ENCODE results near the gene FIZ1. TPM values are rescaled to one million over a fixed set of nuclear protein-coding genes. Genes with fewer than 3 reads are reported as not detected.
A peak's percentile ranks its signal among the peaks of the same experiment; 100 is the strongest.

The FIZ1 gene
- total RNA-seq, 2 donors from 2014 or later: 14.8 to 16.4 TPM

GRCh38 chr19:55625004-55625326, 25.6 kb upstream of the FIZ1 start:
- Histone ChIP-seq H3K4me1 (replicated peaks) (no peaks in the 10 kb centered on the region), H3K36me3 (no peaks in the 10 kb centered on the region), H3K9me3 (no peaks in the 10 kb centered on the region), H3K4me3 (peak overlapping the region; percentile 56 to 57), H3K27ac (peak overlapping the region; percentile 94 to 99), H3K27me3 (replicated peaks; ENCODE audit: insufficient read depth) (no peaks in the 10 kb centered on the region)
- TF ChIP-seq POLR2A (IDR thresholded peaks at IDR 0.05): no peak
- TF ChIP-seq POLR2AphosphoS5 (IDR thresholded peaks at IDR 0.05): no peak
- TF ChIP-seq CTCF (IDR thresholded peaks at IDR 0.05): no peak
- no peak for DNase-seq (ENCODE audit: low spot score)
- intact Hi-C loops (cut with DNase I): no loop called here
- 29% methylated on average over 11 of the region's 11 CpGs for WGBS

GRCh38 chr19:55624109-55625003, 25.0 kb upstream of the FIZ1 start, which contains the start of gene ZNF784:
Gene ZNF784, minus strand, starts transcription at chr19:55624566. Its CDS starts 5 bp downstream, at chr19:55624561.
- TF ChIP-seq POLR2A (IDR thresholded peaks at IDR 0.05) (peak; percentile 60), CTCF (IDR thresholded peaks at IDR 0.05) (peak in 1 of 4 experiments; percentile 14), POLR2AphosphoS5 (IDR thresholded peaks at IDR 0.05) (peak; percentile 90)
- Histone ChIP-seq H3K36me3 (no peaks in the 10 kb centered on the region), H3K4me1 (replicated peaks) (no peaks in the 10 kb centered on the region), H3K27me3 (replicated peaks; ENCODE audit: insufficient read depth) (no peaks in the 10 kb centered on the region), H3K9me3 (no peaks in the 10 kb centered on the region), H3K27ac (peak within 1 kb of the TSS; percentile 94 to 99), H3K4me3 (peak within 1 kb of the TSS; percentile 56 to 57)
- WGBS: under 1% methylated on average over 53 of the region's 56 CpGs
- intact Hi-C loops (cut with DNase I): no loop called here
- DNase-seq (ENCODE audit: low spot score): peak; percentile 93

- 65% methylated on average over 7 of the region's 7 CpGs for WGBS
- TF ChIP-seq POLR2AphosphoS5 (IDR thresholded peaks at IDR 0.05): no peak
- no peak for TF ChIP-seq POLR2A (IDR thresholded peaks at IDR 0.05)
- no peak for TF ChIP-seq CTCF (IDR thresholded peaks at IDR 0.05)
- Histone ChIP-seq H3K27ac (peak overlapping the region; percentile 94 to 99), H3K27me3 (replicated peaks; ENCODE audit: insufficient read depth) (no peaks in the 10 kb centered on the region), H3K4me1 (replicated peaks) (no peaks in the 10 kb centered on the region), H3K4me3 (no peak overlapping the region), H3K36me3 (no peaks in the 10 kb centered on the region), H3K9me3 (no peaks in the 10 kb centered on the region)
- DNase-seq (ENCODE audit: low spot score): no peak
- intact Hi-C loops (cut with DNase I): no loop called here
Observed at GRCh38 chr19:55623561-55623960, 24.2 kb upstream of the FIZ1 start.

- WGBS: 94% methylated on average over 7 of the region's 7 CpGs
- Histone ChIP-seq H3K4me3 (no peak overlapping the region), H3K4me1 (replicated peaks) (no peaks in the 10 kb centered on the region), H3K36me3 (no peaks in the 10 kb centered on the region), H3K27me3 (replicated peaks; ENCODE audit: insufficient read depth) (no peaks in the 10 kb centered on the region), H3K27ac (no peak overlapping the region), H3K9me3 (no peaks in the 10 kb centered on the region)
- no peak for TF ChIP-seq POLR2AphosphoS5 (IDR thresholded peaks at IDR 0.05)
- no peak for TF ChIP-seq CTCF (IDR thresholded peaks at IDR 0.05)
- no peak for TF ChIP-seq POLR2A (IDR thresholded peaks at IDR 0.05)
- DNase-seq (ENCODE audit: low spot score): no peak
- intact Hi-C loops (cut with DNase I): no loop called here
Observed at GRCh38 chr19:55623130-55623529, 23.8 kb upstream of the FIZ1 start.
